Karpas-422 (cell line): ENCODE measurements around the gene FOXO6. TPM values are rescaled to one million over a fixed set of nuclear protein-coding genes. Genes with fewer than 3 reads are reported as not detected.
A peak's percentile ranks its signal among the peaks of the same experiment; 100 is the strongest.

Source experiments
- DNase-seq: peaks from one replicate; pipeline ENCODE4 v3.0.0-alpha.2; 2015
- H2AFZ ChIP-seq: fragments of 200-600 bp; sonication (generic); 2 replicates; pipeline ENCODE4 v1.6.1; 2014; ENCODE audit warnings: antibody characterized with exemption, low read length, mixed read lengths
- H3K27ac ChIP-seq: fragments of 200-600 bp; sonication (generic); 2 replicates; pipeline ENCODE4 v1.5.1; 2014; ENCODE audit warnings: mild to moderate bottlenecking, low read length, moderate library complexity
- H3K27me3 ChIP-seq: fragments of 200-600 bp; sonication (generic); 2 replicates; pipeline ENCODE4 v1.6.1; 2014; ENCODE audit warnings: low read length, mixed read lengths
- H3K36me3 ChIP-seq: fragments of 200-600 bp; sonication (generic); 2 replicates; pipeline ENCODE4 v1.6.1; 2014; ENCODE audit warnings: low read length, mixed read lengths; ENCODE audit not compliant: insufficient read depth
- H3K4me1 ChIP-seq: fragments of 200-600 bp; sonication (generic); 2 replicates; pipeline ENCODE4 v1.6.1; 2014; ENCODE audit warnings: mild to moderate bottlenecking, low read length, mixed read lengths
- H3K4me2 ChIP-seq: fragments of 200-600 bp; sonication (generic); 2 replicates; pipeline ENCODE4 v1.6.1; 2014; ENCODE audit warnings: low read length, low read depth, mild to moderate bottlenecking; ENCODE audit not compliant: poor library complexity, severe bottlenecking
- H3K4me3 ChIP-seq: fragments of 200-600 bp; sonication (generic); 2 replicates; pipeline ENCODE4 v1.5.1; 2014; ENCODE audit warnings: mild to moderate bottlenecking, antibody characterized with exemption, low read length, mixed read lengths
- H3K79me2 ChIP-seq: fragments of 200-600 bp; sonication (generic); 2 replicates; pipeline ENCODE4 v1.6.1; 2014; ENCODE audit warnings: mild to moderate bottlenecking, low read length, mixed read lengths
- H3K9ac ChIP-seq: fragments of 200-600 bp; sonication (generic); 2 replicates; pipeline ENCODE4 v1.6.0; 2014; ENCODE audit warnings: low read length
- H3K9me2 ChIP-seq: fragments of 200-600 bp; sonication (generic), shearing (Covaris generic); replicated peaks from 2 replicates; pipeline ENCODE4 v1.6.0; 2014; ENCODE audit warnings: mild to moderate bottlenecking, low read length, moderate library complexity; ENCODE audit not compliant: insufficient read depth
- H3K9me3 ChIP-seq: fragments of 300-700, 200-600 bp; sonication (generic); 2 replicates; pipeline ENCODE4 v1.6.1; 2014; ENCODE audit warnings: low read length, mixed read lengths
- H4K20me1 ChIP-seq: fragments of 200-600 bp; sonication (generic); 2 replicates; pipeline ENCODE4 v1.6.1; 2014; ENCODE audit warnings: mild to moderate bottlenecking, antibody characterized with exemption, low read length, low read depth; ENCODE audit not compliant: insufficient read depth
- total RNA-seq: library from RNA; depleted of rRNA; stranded (reverse); fragments of >200 nt; shearing (Covaris generic); gene quantifications from 2 replicates; pipeline ENCODE4 v1.2.3, GENCODE V29; 2014; ENCODE audit warnings: low replicate concordance

Gene FOXO6
- total RNA-seq, 1 experiment from 2014 or later, result not detected

- H4K20me1 ChIP-seq, result 0 out of 2 replicates have a peak, but pooled peaks cover 3% of the 10 kb centered on the region
- no peak overlapping the region for H3K27ac ChIP-seq
- H3K9ac ChIP-seq, result no peak overlapping the region
Measured at GRCh38 chr1:41360074-41360785, 1.0 kb upstream of the FOXO6 start.

GRCh38 chr1:41361495-41362356, 492 bp downstream of the FOXO6 start:
- Histone ChIP-seq H3K4me3 (peak overlapping the region; percentile 59; the same call in 1 of the 2 replicates), H3K9me2 (no peaks in the 10 kb centered on the region), H3K4me1 (peaks cover 22% of the 10 kb centered on the region), H3K4me2 (peak overlapping the region; percentile 65), H3K27me3 (no peaks in the 10 kb centered on the region), H3K36me3 (no peaks in the 10 kb centered on the region), H4K20me1 (0 out of 2 replicates have a peak, but pooled peaks cover 3% of the 10 kb centered on the region), H3K79me2 (no peaks in the 10 kb centered on the region), H2AFZ (no peak overlapping the region), H3K9ac (peak overlapping the region; percentile 53), H3K27ac (no peak overlapping the region), H3K9me3 (no peaks in the 10 kb centered on the region)
- DNase-seq, result peak; percentile 59

More at GRCh38 chr1:41360074-41360785, 1.0 kb upstream of the FOXO6 start:
- no peaks in the 10 kb centered on the region for H3K9me2 ChIP-seq
- no peak overlapping the region for H2AFZ ChIP-seq
- H3K36me3 ChIP-seq, result no peaks in the 10 kb centered on the region
- H3K4me2 ChIP-seq, result peak overlapping the region; percentile 31
- H3K27me3 ChIP-seq, result no peaks in the 10 kb centered on the region
- H3K9me3 ChIP-seq, result no peaks in the 10 kb centered on the region
- no peak for DNase-seq
- H3K79me2 ChIP-seq, result no peaks in the 10 kb centered on the region
- H3K4me1 ChIP-seq, result peaks cover 12% of the 10 kb centered on the region
- H3K4me3 ChIP-seq, result no peak overlapping the region; the same call in 1 of the 2 replicates

GRCh38 chr1:41362357-41362721, 1.1 kb downstream of the FOXO6 start:
- no peaks in the 10 kb centered on the region for H3K36me3 ChIP-seq
- H3K27me3 ChIP-seq, result no peaks in the 10 kb centered on the region
- H3K9ac ChIP-seq, result no peak overlapping the region
- no peak for DNase-seq
- peaks cover 26% of the 10 kb centered on the region for H3K4me1 ChIP-seq
- H4K20me1 ChIP-seq, result 0 out of 2 replicates have a peak, but pooled peaks cover 3% of the 10 kb centered on the region
- no peak overlapping the region for H2AFZ ChIP-seq
- H3K4me3 ChIP-seq, result peak overlapping the region; percentile 59; the same call in 1 of the 2 replicates
- H3K27ac ChIP-seq, result no peak overlapping the region
- no peaks in the 10 kb centered on the region for H3K9me3 ChIP-seq
- no peaks in the 10 kb centered on the region for H3K9me2 ChIP-seq
- H3K4me2 ChIP-seq, result peak overlapping the region; percentile 65
- H3K79me2 ChIP-seq, result no peaks in the 10 kb centered on the region

GRCh38 chr1:41362749-41363590, 1.7 kb downstream of the FOXO6 start:
- Histone ChIP-seq H3K4me2 (no peak overlapping the region), H3K9me3 (no peaks in the 10 kb centered on the region), H3K9ac (no peak overlapping the region), H3K4me1 (peaks cover 26% of the 10 kb centered on the region), H3K79me2 (no peaks in the 10 kb centered on the region), H3K27me3 (no peaks in the 10 kb centered on the region), H3K27ac (no peak overlapping the region), H4K20me1 (0 out of 2 replicates have a peak, but pooled peaks cover 3% of the 10 kb centered on the region), H2AFZ (no peak overlapping the region), H3K4me3 (no peak overlapping the region), H3K36me3 (no peaks in the 10 kb centered on the region), H3K9me2 (no peaks in the 10 kb centered on the region)
- DNase-seq, result no peak

GRCh38 chr1:41363591-41364320, 2.5 kb downstream of the FOXO6 start:
- Histone ChIP-seq H3K27me3 (no peaks in the 10 kb centered on the region), H3K36me3 (no peaks in the 10 kb centered on the region), H3K9me2 (no peaks in the 10 kb centered on the region), H3K27ac (no peak overlapping the region), H3K4me1 (peaks cover 31% of the 10 kb centered on the region), H3K4me3 (no peak overlapping the region), H3K9ac (no peak overlapping the region), H4K20me1 (no peaks in the 10 kb centered on the region), H3K4me2 (no peak overlapping the region), H3K9me3 (no peaks in the 10 kb centered on the region), H3K79me2 (no peaks in the 10 kb centered on the region), H2AFZ (no peak overlapping the region)
- no peak for DNase-seq

- Histone ChIP-seq H2AFZ (no peak overlapping the region), H3K4me3 (no peak overlapping the region), H3K9me2 (no peaks in the 10 kb centered on the region), H3K27me3 (no peaks in the 10 kb centered on the region), H3K9me3 (no peaks in the 10 kb centered on the region), H3K79me2 (no peaks in the 10 kb centered on the region), H3K4me2 (no peak overlapping the region), H4K20me1 (no peaks in the 10 kb centered on the region), H3K4me1 (peaks cover 31% of the 10 kb centered on the region), H3K27ac (no peak overlapping the region), H3K36me3 (no peaks in the 10 kb centered on the region), H3K9ac (no peak overlapping the region)
- no peak for DNase-seq
Measured at GRCh38 chr1:41364442-41365319, 3.4 kb downstream of the FOXO6 start.

- Histone ChIP-seq H3K9ac (no peak overlapping the region), H3K27ac (no peak overlapping the region), H3K36me3 (no peaks in the 10 kb centered on the region), H3K9me3 (no peaks in the 10 kb centered on the region), H3K27me3 (no peaks in the 10 kb centered on the region), H3K4me2 (no peak overlapping the region), H3K4me3 (no peak overlapping the region), H3K9me2 (no peaks in the 10 kb centered on the region), H3K4me1 (peaks cover 31% of the 10 kb centered on the region), H3K79me2 (no peaks in the 10 kb centered on the region), H2AFZ (no peak overlapping the region), H4K20me1 (no peaks in the 10 kb centered on the region)
- DNase-seq, result no peak
Measured at GRCh38 chr1:41365320-41365633, 4.0 kb downstream of the FOXO6 start.
